ENCODE measurements around the gene ANKRD6.

Gene ANKRD6

DNA sequence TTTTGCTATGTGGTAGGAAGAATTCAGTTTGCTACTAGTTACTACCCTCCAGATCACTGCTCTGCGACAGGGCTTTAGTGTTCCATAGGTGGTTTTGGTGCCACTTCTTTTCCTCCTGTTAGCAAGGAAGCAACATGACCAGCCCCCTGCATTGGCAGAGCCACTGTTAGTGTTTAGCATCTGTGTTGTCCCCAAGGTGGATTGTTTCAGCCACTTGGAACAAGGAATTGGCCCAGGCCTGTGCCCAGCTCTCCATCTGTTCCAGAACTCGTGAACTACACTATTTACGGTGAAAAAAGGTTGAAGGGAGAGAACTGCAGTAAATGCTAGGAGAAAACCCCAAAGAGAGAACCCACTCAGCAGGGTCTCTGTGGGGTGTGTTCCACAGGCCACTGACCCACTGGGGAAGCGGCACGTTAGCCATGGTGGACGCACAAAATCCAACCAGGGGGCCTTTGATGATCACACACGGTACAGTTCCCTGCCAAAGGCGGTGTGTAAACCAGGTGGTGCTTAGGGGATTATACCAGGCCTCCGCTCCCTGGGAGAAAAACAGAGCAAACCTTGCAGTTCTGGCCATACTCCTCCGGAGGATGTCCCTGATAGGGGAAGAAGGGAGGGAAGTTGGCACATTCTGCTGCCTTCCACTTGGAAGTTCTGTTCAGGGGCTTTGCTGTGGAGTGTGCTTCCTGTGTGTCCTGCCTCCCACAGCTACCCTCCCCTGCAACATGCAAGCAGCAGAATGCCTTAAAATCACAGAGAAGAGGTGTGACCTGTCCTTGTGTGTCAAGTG, 133.3 kb downstream of the ANKRD6 start:
- H3K36me3 ChIP-seq (ENCODE audit: control insufficient read depth, insufficient read depth, low read length): no peaks in the 10 kb centered on the region
- no peaks in the 10 kb centered on the region for H3K9me3 ChIP-seq (ENCODE audit: control insufficient read depth, low read length)
- no peaks in the 10 kb centered on the region for H3K4me1 ChIP-seq (ENCODE audit: control insufficient read depth, insufficient read depth, low read length, poor library complexity, severe bottlenecking)
- no peak overlapping the region for H3K4me3 ChIP-seq (ENCODE audit: insufficient read depth, low read depth, low read length, poor library complexity, severe bottlenecking)
- no peak for DNase-seq
- no peak overlapping the region for H3K27ac ChIP-seq (ENCODE audit: insufficient read depth, low read length, poor library complexity, severe bottlenecking)
- H3K27me3 ChIP-seq (replicated peaks; ENCODE audit: control insufficient read depth, insufficient read depth, low read length, poor library complexity, severe bottlenecking): no peaks in the 10 kb centered on the region

DNA sequence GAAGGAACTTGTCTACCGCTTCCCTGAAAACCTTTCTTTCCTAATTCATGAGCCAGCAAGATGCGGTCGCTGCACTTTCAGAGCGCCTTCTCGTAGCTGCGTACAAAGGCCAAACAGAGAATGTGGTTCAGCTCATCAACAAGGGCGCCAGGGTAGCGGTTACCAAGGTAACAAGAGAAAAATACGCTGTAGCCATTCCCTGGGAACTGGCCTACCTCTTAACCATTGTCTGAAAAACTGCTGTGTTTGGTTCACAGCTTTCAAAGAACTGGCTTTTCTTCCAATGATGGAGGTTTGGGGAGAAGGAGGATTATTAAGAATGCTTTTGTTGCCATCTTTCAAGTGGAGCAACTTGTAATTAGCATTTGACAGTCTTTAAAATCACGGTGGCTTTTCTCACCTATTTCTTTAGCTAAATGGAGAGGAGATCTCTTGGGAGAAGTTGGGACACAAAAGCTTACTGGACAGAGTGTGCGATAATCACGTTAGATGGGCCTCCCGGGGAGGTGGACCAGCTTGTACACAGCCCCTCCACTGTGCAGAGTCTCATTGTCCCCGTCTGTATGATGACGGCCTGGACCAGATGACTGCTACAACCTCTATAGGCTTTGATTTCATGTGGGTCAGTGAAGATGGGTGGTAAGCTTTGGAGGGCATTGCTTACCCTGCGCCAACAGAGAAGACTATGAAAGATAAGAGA, 134.1 kb downstream of the ANKRD6 start:
- Histone ChIP-seq H3K27me3 (replicated peaks; ENCODE audit: control insufficient read depth, insufficient read depth, low read length, poor library complexity, severe bottlenecking) (no peaks in the 10 kb centered on the region), H3K27ac (ENCODE audit: insufficient read depth, low read length, poor library complexity, severe bottlenecking) (no peak overlapping the region), H3K36me3 (ENCODE audit: control insufficient read depth, insufficient read depth, low read length) (no peaks in the 10 kb centered on the region), H3K4me3 (ENCODE audit: insufficient read depth, low read depth, low read length, poor library complexity, severe bottlenecking) (no peak overlapping the region), H3K9me3 (ENCODE audit: control insufficient read depth, low read length) (no peaks in the 10 kb centered on the region), H3K4me1 (ENCODE audit: control insufficient read depth, insufficient read depth, low read length, poor library complexity, severe bottlenecking) (no peaks in the 10 kb centered on the region)
- no peak for DNase-seq

DNA sequence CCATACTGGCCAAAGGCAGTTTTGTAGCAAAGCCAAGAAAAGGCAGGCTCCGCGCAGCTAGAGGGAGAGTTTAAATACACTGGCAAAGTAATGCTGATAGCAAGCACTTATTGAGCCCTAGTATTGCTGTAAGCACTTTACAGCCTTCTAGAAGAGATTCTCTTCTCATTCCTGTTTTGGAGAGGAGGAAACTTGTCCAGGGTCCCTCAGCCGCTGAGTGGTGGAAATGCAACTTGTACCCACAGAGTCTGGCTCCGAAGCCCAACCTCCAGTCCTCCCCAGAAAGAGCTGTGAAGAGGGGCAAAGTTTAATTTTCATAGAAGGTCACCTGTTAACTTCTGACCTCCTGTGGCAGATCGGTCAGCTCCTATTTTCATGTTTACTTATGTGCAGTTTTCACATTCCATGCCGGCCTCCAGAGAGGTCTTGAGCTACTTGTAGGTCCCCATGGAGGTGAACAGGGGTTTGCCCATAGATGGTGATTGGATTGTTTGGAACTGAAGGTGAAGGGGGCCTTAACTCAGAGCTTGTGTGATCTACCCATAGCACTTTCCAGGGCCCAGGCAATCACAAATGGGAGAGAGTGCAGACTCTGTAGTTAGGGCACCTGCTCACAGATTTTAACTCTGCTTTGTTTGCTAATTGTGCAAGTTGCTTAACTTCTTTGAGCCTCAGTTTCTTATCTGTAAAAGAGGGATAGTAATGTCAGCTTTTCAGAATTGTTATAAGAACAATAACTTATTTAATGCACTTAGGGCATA, 134.9 kb downstream of the ANKRD6 start:
- Histone ChIP-seq H3K4me3 (ENCODE audit: insufficient read depth, low read depth, low read length, poor library complexity, severe bottlenecking) (no peak overlapping the region), H3K9me3 (ENCODE audit: control insufficient read depth, low read length) (no peaks in the 10 kb centered on the region)
- DNase-seq: no peak

DNA sequence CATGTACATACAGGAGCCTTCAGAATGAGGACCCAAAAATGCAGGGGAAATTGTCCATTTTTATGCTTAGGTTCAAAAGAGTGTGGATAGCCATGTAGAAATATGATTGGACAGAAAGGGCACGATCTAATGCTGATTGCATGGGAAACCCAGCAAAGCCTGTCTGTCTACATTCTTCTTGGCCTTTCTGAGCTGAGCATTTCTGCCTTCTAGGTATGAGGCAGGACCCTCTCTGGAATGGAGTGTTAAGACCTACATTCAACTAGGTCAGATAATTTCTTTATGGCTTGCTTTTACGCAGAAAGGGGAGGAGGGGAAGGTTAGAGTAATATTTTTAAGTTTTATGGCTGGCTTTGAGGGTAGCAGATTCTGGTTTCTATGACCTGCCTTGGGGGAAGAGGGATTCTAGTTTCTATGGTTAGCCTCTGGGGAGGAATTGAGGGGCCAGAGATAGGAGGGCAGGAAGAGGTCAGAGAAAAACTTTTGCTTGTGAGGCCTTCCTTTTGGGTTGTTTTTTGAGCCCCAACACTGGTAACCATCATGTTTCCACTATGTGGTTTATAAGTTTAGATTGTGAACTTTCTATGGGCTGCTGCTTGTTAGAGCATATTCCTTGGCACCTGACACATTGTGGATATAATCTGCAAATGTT, 142.1 kb downstream of the ANKRD6 start:
- Histone ChIP-seq H3K27me3 (replicated peaks; ENCODE audit: control insufficient read depth, insufficient read depth, low read length, poor library complexity, severe bottlenecking) (no peaks in the 10 kb centered on the region), H3K27ac (ENCODE audit: insufficient read depth, low read length, poor library complexity, severe bottlenecking) (no peak overlapping the region), H3K4me3 (ENCODE audit: insufficient read depth, low read depth, low read length, poor library complexity, severe bottlenecking) (no peak overlapping the region), H3K4me1 (ENCODE audit: control insufficient read depth, insufficient read depth, low read length, poor library complexity, severe bottlenecking) (no peaks in the 10 kb centered on the region), H3K36me3 (ENCODE audit: control insufficient read depth, insufficient read depth, low read length) (no peaks in the 10 kb centered on the region), H3K9me3 (ENCODE audit: control insufficient read depth, low read length) (no peaks in the 10 kb centered on the region)
- DNase-seq: no peak

More for the DNA sequence above, 134.9 kb downstream of the ANKRD6 start:
- H3K27ac ChIP-seq (ENCODE audit: insufficient read depth, low read length, poor library complexity, severe bottlenecking): no peak overlapping the region
- no peaks in the 10 kb centered on the region for H3K4me1 ChIP-seq (ENCODE audit: control insufficient read depth, insufficient read depth, low read length, poor library complexity, severe bottlenecking)
- no peaks in the 10 kb centered on the region for H3K27me3 ChIP-seq (replicated peaks; ENCODE audit: control insufficient read depth, insufficient read depth, low read length, poor library complexity, severe bottlenecking)
- H3K36me3 ChIP-seq (ENCODE audit: control insufficient read depth, insufficient read depth, low read length): no peaks in the 10 kb centered on the region

DNA sequence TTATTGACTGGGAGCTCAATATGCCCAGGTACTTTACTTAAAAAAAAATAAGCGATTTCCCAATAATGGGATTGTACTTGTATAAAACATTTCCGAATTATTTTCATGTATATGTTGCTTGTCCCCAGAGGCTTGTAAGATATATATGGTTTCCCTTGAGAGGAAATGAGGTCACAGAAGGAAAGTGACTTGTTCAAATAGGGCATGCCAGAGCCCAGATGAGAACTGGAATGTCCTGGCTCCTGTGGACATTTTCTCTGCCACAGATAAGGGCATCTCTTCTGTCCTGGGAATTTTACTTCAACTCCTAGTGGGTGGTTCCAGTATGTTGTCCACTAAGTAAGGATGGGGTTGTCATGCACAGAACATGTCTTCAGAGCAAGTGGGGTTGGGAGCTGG, 142.6 kb downstream of the ANKRD6 start:
- H3K27ac ChIP-seq (ENCODE audit: insufficient read depth, low read length, poor library complexity, severe bottlenecking): no peak overlapping the region

DNA sequence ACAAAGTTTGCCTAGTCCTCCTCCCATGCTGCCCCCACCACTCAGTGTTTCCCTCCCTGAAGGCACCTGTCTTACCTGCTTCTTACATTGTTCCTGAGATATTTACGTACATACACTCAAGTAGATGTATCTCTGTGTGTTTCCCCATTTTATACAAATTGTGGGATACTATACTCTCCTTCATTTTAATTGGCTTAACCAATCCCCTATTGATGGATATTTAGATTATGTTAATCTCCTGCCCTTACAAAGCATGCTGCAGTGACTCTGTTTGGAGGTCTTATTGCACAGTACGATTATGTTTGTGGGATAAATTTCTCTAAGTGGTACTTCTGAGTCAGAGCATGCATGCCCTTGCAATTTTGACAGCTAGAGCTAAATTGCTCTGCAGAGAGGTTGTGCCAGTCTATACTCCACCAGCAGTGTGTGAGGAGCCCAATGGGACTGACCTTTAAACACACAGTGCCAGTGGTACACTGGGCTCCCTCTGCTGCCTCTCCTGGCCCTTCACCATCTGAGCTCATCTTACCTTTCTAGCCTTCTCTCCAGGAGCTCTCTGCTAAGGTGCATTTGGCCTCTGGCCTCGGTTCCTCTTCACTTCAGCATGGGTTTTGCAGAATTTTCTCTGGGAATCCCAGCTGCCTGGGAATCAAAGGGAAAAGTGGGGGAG, 148.2 kb downstream of the ANKRD6 start:
- H3K27me3 ChIP-seq (replicated peaks; ENCODE audit: control insufficient read depth, insufficient read depth, low read length, poor library complexity, severe bottlenecking): no peaks in the 10 kb centered on the region
- no peaks in the 10 kb centered on the region for H3K36me3 ChIP-seq (ENCODE audit: control insufficient read depth, insufficient read depth, low read length)
- no peak overlapping the region for H3K27ac ChIP-seq (ENCODE audit: insufficient read depth, low read length, poor library complexity, severe bottlenecking)
- no peak for DNase-seq
- no peaks in the 10 kb centered on the region for H3K4me1 ChIP-seq (ENCODE audit: control insufficient read depth, insufficient read depth, low read length, poor library complexity, severe bottlenecking)
- H3K9me3 ChIP-seq (ENCODE audit: control insufficient read depth, low read length): no peaks in the 10 kb centered on the region
- H3K4me3 ChIP-seq (ENCODE audit: insufficient read depth, low read depth, low read length, poor library complexity, severe bottlenecking): no peak overlapping the region

More for the DNA sequence above, 142.6 kb downstream of the ANKRD6 start:
- no peak for DNase-seq
- no peaks in the 10 kb centered on the region for H3K4me1 ChIP-seq (ENCODE audit: control insufficient read depth, insufficient read depth, low read length, poor library complexity, severe bottlenecking)
- H3K9me3 ChIP-seq (ENCODE audit: control insufficient read depth, low read length): no peaks in the 10 kb centered on the region
- no peaks in the 10 kb centered on the region for H3K27me3 ChIP-seq (replicated peaks; ENCODE audit: control insufficient read depth, insufficient read depth, low read length, poor library complexity, severe bottlenecking)
- H3K36me3 ChIP-seq (ENCODE audit: control insufficient read depth, insufficient read depth, low read length): no peaks in the 10 kb centered on the region
- no peak overlapping the region for H3K4me3 ChIP-seq (ENCODE audit: insufficient read depth, low read depth, low read length, poor library complexity, severe bottlenecking)

DNA sequence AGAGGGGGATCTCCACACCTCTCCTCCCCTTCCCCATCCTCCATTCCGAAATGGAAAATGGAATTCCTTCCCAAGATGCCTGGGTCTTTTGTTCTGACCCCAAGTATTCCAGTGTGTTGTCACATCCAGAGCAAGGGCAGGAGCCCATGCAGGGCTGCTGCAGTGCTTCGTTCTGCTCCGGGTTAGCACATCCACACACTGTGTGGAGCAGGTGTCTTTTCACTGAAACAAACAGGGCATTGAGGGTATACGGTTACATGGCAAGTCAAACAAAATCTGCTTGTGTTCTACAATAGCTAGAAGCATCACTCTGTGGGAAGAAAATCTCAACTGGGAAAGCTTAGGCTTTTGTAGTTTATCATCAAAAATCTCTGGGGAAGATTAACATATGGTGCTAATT, 148.7 kb downstream of the ANKRD6 start:
- Histone ChIP-seq H3K27me3 (replicated peaks; ENCODE audit: control insufficient read depth, insufficient read depth, low read length, poor library complexity, severe bottlenecking) (no peaks in the 10 kb centered on the region), H3K9me3 (ENCODE audit: control insufficient read depth, low read length) (no peaks in the 10 kb centered on the region), H3K4me1 (ENCODE audit: control insufficient read depth, insufficient read depth, low read length, poor library complexity, severe bottlenecking) (no peaks in the 10 kb centered on the region), H3K4me3 (ENCODE audit: insufficient read depth, low read depth, low read length, poor library complexity, severe bottlenecking) (no peak overlapping the region), H3K27ac (ENCODE audit: insufficient read depth, low read length, poor library complexity, severe bottlenecking) (no peak overlapping the region), H3K36me3 (ENCODE audit: control insufficient read depth, insufficient read depth, low read length) (no peaks in the 10 kb centered on the region)
- no peak for DNase-seq

DNA sequence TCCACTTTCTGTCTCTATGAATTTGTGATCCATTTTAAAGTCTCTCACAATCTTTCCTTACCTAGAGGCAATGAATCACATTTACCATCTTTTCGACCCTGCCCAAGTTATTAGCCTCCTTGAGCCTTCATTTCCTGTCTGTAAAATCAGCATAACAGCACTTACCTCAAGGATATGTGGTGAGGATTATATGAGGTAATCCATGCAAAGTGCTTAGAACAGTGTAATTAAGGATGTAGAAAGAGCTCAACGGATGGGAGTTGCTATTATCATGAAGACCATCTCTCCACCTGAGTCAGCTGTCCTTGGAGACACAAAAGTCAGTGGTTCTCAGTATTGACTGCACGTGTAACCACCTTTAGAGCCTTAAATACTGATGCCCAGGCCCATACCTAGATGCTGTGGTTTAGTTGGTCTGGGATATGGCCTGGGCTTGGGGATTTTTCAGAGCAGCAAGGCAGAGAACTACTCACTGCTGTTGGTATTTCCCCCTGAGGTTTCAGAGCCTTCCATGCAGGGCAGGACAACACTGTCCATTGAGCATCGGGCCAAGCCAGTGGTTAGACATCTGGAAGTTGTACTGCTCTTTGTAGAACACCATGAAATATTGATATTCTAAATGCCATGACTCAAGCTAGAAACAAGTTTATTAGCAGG, 149.8 kb downstream of the ANKRD6 start:
- no peak for DNase-seq
- no peaks in the 10 kb centered on the region for H3K27me3 ChIP-seq (replicated peaks; ENCODE audit: control insufficient read depth, insufficient read depth, low read length, poor library complexity, severe bottlenecking)
- H3K27ac ChIP-seq (ENCODE audit: insufficient read depth, low read length, poor library complexity, severe bottlenecking): no peak overlapping the region
- no peak overlapping the region for H3K4me3 ChIP-seq (ENCODE audit: insufficient read depth, low read depth, low read length, poor library complexity, severe bottlenecking)
- H3K4me1 ChIP-seq (ENCODE audit: control insufficient read depth, insufficient read depth, low read length, poor library complexity, severe bottlenecking): no peaks in the 10 kb centered on the region
- H3K9me3 ChIP-seq (ENCODE audit: control insufficient read depth, low read length): no peaks in the 10 kb centered on the region
- H3K36me3 ChIP-seq (ENCODE audit: control insufficient read depth, insufficient read depth, low read length): no peaks in the 10 kb centered on the region

DNA sequence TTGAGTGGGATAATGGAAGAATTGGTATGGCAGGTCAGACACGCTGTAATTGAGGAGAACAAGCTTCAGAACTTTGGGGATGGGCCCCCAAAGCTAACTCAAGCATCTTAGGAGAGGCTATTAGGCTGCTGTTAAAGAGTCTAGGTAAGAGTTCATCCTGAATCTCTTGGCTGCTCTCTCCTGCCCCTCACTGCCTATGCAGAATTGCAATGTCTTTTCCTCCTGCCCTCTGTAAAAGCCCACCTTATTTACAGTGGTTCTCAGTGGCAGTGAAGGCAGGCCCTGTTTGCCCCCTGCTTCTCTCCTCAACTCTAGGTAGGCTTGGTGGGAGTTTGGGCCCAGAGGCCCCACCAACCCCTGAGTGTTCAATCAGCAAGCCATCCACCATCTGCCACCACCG, 150.6 kb downstream of the ANKRD6 start:
- DNase-seq: no peak
- Histone ChIP-seq H3K27ac (ENCODE audit: insufficient read depth, low read length, poor library complexity, severe bottlenecking) (no peak overlapping the region), H3K9me3 (ENCODE audit: control insufficient read depth, low read length) (no peaks in the 10 kb centered on the region), H3K4me1 (ENCODE audit: control insufficient read depth, insufficient read depth, low read length, poor library complexity, severe bottlenecking) (no peaks in the 10 kb centered on the region), H3K4me3 (ENCODE audit: insufficient read depth, low read depth, low read length, poor library complexity, severe bottlenecking) (no peak overlapping the region), H3K36me3 (ENCODE audit: control insufficient read depth, insufficient read depth, low read length) (no peaks in the 10 kb centered on the region), H3K27me3 (replicated peaks; ENCODE audit: control insufficient read depth, insufficient read depth, low read length, poor library complexity, severe bottlenecking) (no peaks in the 10 kb centered on the region)
